HG02970 (cell line): Measurements from ENCODE around the gene SMIM23.

Experiments used
- ATAC-seq: cut with Tn5 transposase; IDR thresholded peaks from one replicate; pipeline ENCODE4 v1.9.1; 2021; ENCODE audit warnings: mild to moderate bottlenecking, moderate library complexity, moderate number of reproducible peaks; ENCODE audit not compliant: unreplicated experiment, low FRiP score

SMIM23 gene

GRCh38 chr5:171813270-171813669 lies 27.7 kb downstream of the SMIM23 start:
- no peak for ATAC-seq

GRCh38 chr5:171813813-171814490 lies 28.3 kb downstream of the SMIM23 start:
- no peak for ATAC-seq

GRCh38 chr5:171816666-171817065 lies 31.0 kb downstream of the SMIM23 start:
- ATAC-seq: no peak

- no peak for ATAC-seq
Observed at GRCh38 chr5:171820561-171820960, 34.9 kb downstream of the SMIM23 start.

- no peak for ATAC-seq
Observed at GRCh38 chr5:171821286-171821685, 35.7 kb downstream of the SMIM23 start.

GRCh38 chr5:171823269-171823668 lies 37.7 kb downstream of the SMIM23 start:
- ATAC-seq: no peak

- no peak for ATAC-seq
Observed at GRCh38 chr5:171825051-171825450, 39.4 kb downstream of the SMIM23 start.

GRCh38 chr5:171826132-171826531 lies 40.5 kb downstream of the SMIM23 start:
- no peak for ATAC-seq

- no peak for ATAC-seq
Observed at GRCh38 chr5:171827162-171827561, 41.5 kb downstream of the SMIM23 start.

GRCh38 chr5:171830686-171831085 lies 45.1 kb downstream of the SMIM23 start:
- no peak for ATAC-seq

GRCh38 chr5:171832775-171833174 lies 47.2 kb downstream of the SMIM23 start:
- no peak for ATAC-seq

- ATAC-seq: no peak
Observed at GRCh38 chr5:171834461-171834860, 48.8 kb downstream of the SMIM23 start.

- ATAC-seq: no peak
Observed at GRCh38 chr5:171835066-171835465, 49.4 kb downstream of the SMIM23 start.

- ATAC-seq: no peak
Observed at GRCh38 chr5:171837522-171837921, 51.9 kb downstream of the SMIM23 start.

GRCh38 chr5:171838066-171838465 lies 52.4 kb downstream of the SMIM23 start:
- no peak for ATAC-seq

GRCh38 chr5:171839112-171839511 lies 53.5 kb downstream of the SMIM23 start:
- no peak for ATAC-seq

- ATAC-seq: no peak
Observed at GRCh38 chr5:171840066-171840465, 54.4 kb downstream of the SMIM23 start.
